H1 (cell line): ENCODE data around the gene DAGLA. TPM values are rescaled to one million over a fixed set of nuclear protein-coding genes. Genes with fewer than 3 reads are reported as not detected.

ENCODE experiments used
- BCL11A ChIP-seq, 2 experiments: IDR thresholded peaks; one replicate each; pipeline ENCODE4 v1.6.1; 2011; ENCODE audit warnings: low read depth in 2 of 2, low read length in 2 of 2, mild to moderate bottlenecking in 2 of 2
- BRCA1 ChIP-seq: IDR thresholded peaks from 2 replicates; pipeline ENCODE4 v1.6.1; 2012; ENCODE audit warnings: low read depth, low read length, improper control_type of control experiment
- CEBPB ChIP-seq: IDR thresholded peaks from 2 replicates; pipeline ENCODE4 v1.6.1; 2012; ENCODE audit warnings: low read depth, low read length
- CREB1 ChIP-seq: IDR thresholded peaks from 2 replicates; pipeline ENCODE4 v1.6.1; 2012; ENCODE audit warnings: inconsistent platforms
- CTBP2 ChIP-seq: IDR thresholded peaks from 2 replicates; pipeline ENCODE4 v1.7.0; 2011; ENCODE audit warnings: borderline replicate concordance, mild to moderate bottlenecking, moderate library complexity, mixed read lengths, low read length; ENCODE audit not compliant: insufficient read depth, insufficient read length
- GTF2F1 ChIP-seq: IDR thresholded peaks from 2 replicates; pipeline ENCODE4 v1.6.1; 2012; ENCODE audit warnings: low read depth, low read length, improper control_type of control experiment, borderline replicate concordance
- JUN ChIP-seq: IDR thresholded peaks from 2 replicates; pipeline ENCODE4 v1.6.1; 2011; ENCODE audit warnings: low read depth, mild to moderate bottlenecking, improper control_type of control experiment, low read length
- JUND ChIP-seq: IDR thresholded peaks from 2 replicates; pipeline ENCODE4 v1.6.1; 2011; ENCODE audit warnings: mild to moderate bottlenecking, improper control_type of control experiment, low read length
- KDM5A ChIP-seq: fragments of 200-600 bp; IDR thresholded peaks from 2 replicates; pipeline ENCODE4 v1.7.1; 2012; ENCODE audit warnings: mild to moderate bottlenecking, low read length, inconsistent platforms, mixed read lengths
- NANOG ChIP-seq: IDR thresholded peaks from 2 replicates; pipeline ENCODE4 v1.6.1; 2011; ENCODE audit warnings: low read length, low read depth, mild to moderate bottlenecking, inconsistent platforms; ENCODE audit not compliant: insufficient read depth, poor library complexity, severe bottlenecking
- PHF8 ChIP-seq: fragments of 200-600 bp; sonication (generic); conservative IDR thresholded peaks from 2 replicates; pipeline ENCODE4 v1.7.1; 2012; ENCODE audit warnings: low read depth, mild to moderate bottlenecking, inconsistent platforms, low read length, moderate library complexity
- POU5F1 ChIP-seq: IDR thresholded peaks from 2 replicates; pipeline ENCODE4 v1.6.1; 2011; ENCODE audit warnings: low read depth, mild to moderate bottlenecking, low read length, moderate library complexity
- RAD21 ChIP-seq, 2 experiments: IDR thresholded peaks in 1 of 2; conservative IDR thresholded peaks in 1 of 2; 2 replicates each; pipeline ENCODE4 v1.6.1; 2011; ENCODE audit warnings: low read depth in 2 of 2, low read length in 2 of 2, improper control_type of control experiment in 1 of 2, inconsistent platforms in 1 of 2, mild to moderate bottlenecking in 1 of 2, moderate library complexity in 1 of 2
- SIRT6 ChIP-seq: IDR thresholded peaks from one replicate; pipeline ENCODE4 v1.7.1; 2012; ENCODE audit warnings: low read length, inconsistent platforms
- TBP ChIP-seq: IDR thresholded peaks from 2 replicates; pipeline ENCODE4 v1.6.1; 2011; ENCODE audit warnings: low read depth, low read length, improper control_type of control experiment
- TEAD4 ChIP-seq: IDR thresholded peaks from 2 replicates; pipeline ENCODE4 v1.6.1; 2012; ENCODE audit warnings: low read depth, low read length, inconsistent platforms, mixed read lengths
- polyA plus RNA-seq, 7 experiments: library from polyadenylated mRNA; depleted of rRNA in 3 of 7; stranded (reverse) in 5 of 7; unstranded in 2 of 7; fragments of >200 nt in 5 of 7; fragments of 200-250 nt in 2 of 7; gene quantifications; 1 replicate in 5 of 7; 2 replicates in 1 of 7; 4 replicates in 1 of 7; pipeline versions ENCODE4 v1.2.1 to v1.2.3, GENCODE V29; 2011 to 2013; ENCODE audit warnings: missing spikeins in 2 of 7, mixed read lengths in 2 of 7
- total RNA-seq: library from RNA; stranded (reverse); fragmentation: NEBNext Ultra II Directional; extraction: Animal tissue kit (Norgen Biotek cat#: 25700); gene quantifications from 2 replicates; pipeline ENCODE4 v1.2.1, GENCODE V29; 2021
- TF ChIP-seq, protein P1 (sequence below): IDR thresholded peaks from 2 replicates; pipeline ENCODE4 v1.6.1; 2012; ENCODE audit warnings: inconsistent platforms

Gene DAGLA
- total and polyA plus RNA-seq, 2 of the 8 experiments (the other 6 are each of a cell fraction or from before 2014, with no cell fraction given), result 3.6 to 6.6 TPM

DNA sequence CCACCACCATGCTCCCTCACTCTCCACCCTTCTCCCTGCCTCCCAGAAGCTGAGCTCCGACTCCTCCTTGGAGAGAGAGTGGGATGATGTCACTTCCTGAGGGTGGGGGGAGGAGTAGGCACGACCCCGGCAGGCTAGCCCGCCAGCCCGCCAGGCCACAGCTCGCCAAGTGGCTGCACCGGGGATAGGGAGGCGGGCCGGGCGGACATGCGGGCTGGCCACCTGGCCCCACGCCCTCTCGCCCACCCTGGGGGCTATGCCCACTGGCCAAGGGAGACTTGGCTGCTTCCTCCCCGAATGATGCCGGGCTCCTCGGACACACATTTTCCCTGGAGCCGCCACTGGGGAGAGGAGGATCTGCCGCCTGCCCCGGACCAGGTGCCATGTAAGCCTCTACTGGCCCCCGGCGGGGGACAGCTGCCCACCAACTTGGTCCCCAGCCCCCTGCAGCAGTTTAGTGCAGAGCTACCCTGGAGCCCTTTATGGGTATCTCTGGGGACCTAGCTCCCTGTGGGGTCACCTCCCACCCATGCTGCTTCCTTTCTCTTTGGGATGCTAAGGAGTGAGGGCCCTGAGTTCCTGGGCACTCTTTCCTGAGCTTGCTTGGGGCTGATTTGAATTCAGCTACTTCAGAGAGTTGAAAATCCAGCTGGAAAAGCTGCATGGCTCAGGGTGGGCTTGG is 38.6 kb downstream of the DAGLA start (continued):
- no peak for TF ChIP-seq KDM5A
- TF ChIP-seq JUND, result peak; percentile 90
- no peak for TF ChIP-seq GTF2F1
- no peak for TF ChIP-seq JUN
- no peak for TF ChIP-seq CTBP2
- no peak for TF ChIP-seq RAD21 (IDR thresholded peaks at IDR 0.05 in 1 of 2, conservative IDR thresholded peaks at IDR 0.05 in 1 of 2; ENCODE audit: low read depth in 2 of 2, low read length in 2 of 2)
- no peak for TF ChIP-seq TEAD4
- TF ChIP-seq POU5F1, result no peak
- no peak for TF ChIP-seq BRCA1
- no peak for TF ChIP-seq NANOG
- TF ChIP-seq PHF8, result 0 out of 2 replicates have a peak, but pooled peaks have one; percentile 43
- TF ChIP-seq TBP, result 0 out of 2 replicates have a peak, but pooled peaks have one; percentile 22
- TF ChIP-seq BCL11A (IDR thresholded peaks at IDR 0.05; ENCODE audit: low read depth in 2 of 2, low read length in 2 of 2), result no peak
- TF ChIP-seq CREB1, result peak; percentile 89
- TF ChIP-seq SIRT6, result no peak
- TF ChIP-seq, protein P1, sequence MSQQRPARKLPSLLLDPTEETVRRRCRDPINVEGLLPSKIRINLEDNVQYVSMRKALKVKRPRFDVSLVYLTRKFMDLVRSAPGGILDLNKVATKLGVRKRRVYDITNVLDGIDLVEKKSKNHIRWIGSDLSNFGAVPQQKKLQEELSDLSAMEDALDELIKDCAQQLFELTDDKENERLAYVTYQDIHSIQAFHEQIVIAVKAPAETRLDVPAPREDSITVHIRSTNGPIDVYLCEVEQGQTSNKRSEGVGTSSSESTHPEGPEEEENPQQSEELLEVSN, result peak; percentile 25; the same call in 1 of the 2 replicates
- TF ChIP-seq CEBPB, result no peak
